CD8-positive, alpha-beta memory T cell (primary cell): ENCODE results near the gene BICC1. TPM values are rescaled to one million over a fixed set of nuclear protein-coding genes. Genes with fewer than 3 reads are reported as not detected.

Experiments used
- CTCF ChIA-PET: fragments of 350-600 bp; sonication (Branson Sonifier 250); formaldehyde crosslinking; loops from one replicate; lab custom pipeline; 2021; ENCODE audit warnings: antibody characterized with exemption; lab: Charles Lee
- POLR2A ChIA-PET: fragments of 350-600 bp; sonication (Branson Sonifier 250); formaldehyde crosslinking; loops from one replicate; lab custom pipeline; 2021; ENCODE audit warnings: antibody characterized with exemption; lab: Charles Lee
- DNase-seq, 5 donors: peaks; one replicate each; pipeline versions ENCODE4 v3.0.0 to v3.0.0-alpha.2; 2020 to 2022; ENCODE audit warnings: mixed read lengths in 1 of 5
- H3K27ac ChIP-seq: one replicate; pipeline ENCODE4 v1.7.0; 2013; ENCODE audit warnings: low read depth, mild to moderate bottlenecking, low read length, moderate library complexity
- H3K27me3 ChIP-seq: 2 replicates; pipeline ENCODE4 v1.7.0; 2013; ENCODE audit warnings: low read length, mild to moderate bottlenecking; ENCODE audit not compliant: insufficient read depth, poor library complexity, severe bottlenecking
- H3K36me3 ChIP-seq: 2 replicates; pipeline ENCODE4 v1.7.0; 2013; ENCODE audit warnings: mild to moderate bottlenecking, low read length, moderate library complexity; ENCODE audit not compliant: insufficient read depth
- H3K4me1 ChIP-seq: 2 replicates; pipeline ENCODE4 v1.7.0; 2013; ENCODE audit warnings: mild to moderate bottlenecking, low read length, moderate library complexity; ENCODE audit not compliant: insufficient read depth
- H3K4me3 ChIP-seq: 2 replicates; pipeline ENCODE4 v1.7.0; 2013; ENCODE audit warnings: mild to moderate bottlenecking, low read length
- H3K9me3 ChIP-seq: 2 replicates; pipeline ENCODE4 v1.7.0; 2013; ENCODE audit warnings: mild to moderate bottlenecking, low read length
- H3K27ac Mint-ChIP-seq, 8 donors: one replicate each; pipeline ENCODE4 v1.8.0; 2020 to 2021; ENCODE audit warnings: mixed read lengths in 8 of 8, mild to moderate bottlenecking in 6 of 8, inconsistent platforms in 3 of 8, moderate library complexity in 3 of 8
- H3K27me3 Mint-ChIP-seq, 2 donors: one replicate each; pipeline ENCODE4 v1.8.0; 2020 to 2021; ENCODE audit warnings: mixed read lengths in 2 of 2, mild to moderate bottlenecking in 1 of 2, moderate library complexity in 1 of 2
- H3K36me3 Mint-ChIP-seq, 3 donors: one replicate each; pipeline ENCODE4 v1.8.0; 2020 to 2021; ENCODE audit warnings: mixed read lengths in 3 of 3, inconsistent platforms in 1 of 3, mild to moderate bottlenecking in 1 of 3
- H3K4me1 Mint-ChIP-seq, 3 donors: one replicate each; pipeline ENCODE4 v1.8.0; 2020 to 2021; ENCODE audit warnings: mixed read lengths in 3 of 3, inconsistent platforms in 1 of 3, mild to moderate bottlenecking in 1 of 3
- H3K4me3 Mint-ChIP-seq, 7 donors: one replicate each; pipeline ENCODE4 v1.8.0; 2020 to 2021; ENCODE audit warnings: mixed read lengths in 7 of 7, mild to moderate bottlenecking in 6 of 7, moderate library complexity in 4 of 7, inconsistent platforms in 2 of 7
- H3K9me3 Mint-ChIP-seq, 5 donors: one replicate each; pipeline ENCODE4 v1.8.0; 2020 to 2022; ENCODE audit warnings: mixed read lengths in 5 of 5, mild to moderate bottlenecking in 3 of 5, moderate library complexity in 2 of 5, inconsistent platforms in 1 of 5
- polyA plus RNA-seq: library from polyadenylated mRNA; unstranded; fragments of 300-500 nt; fragmentation: Illumina TruSeq; gene quantifications from one replicate; pipeline ENCODE4 v1.2.3, GENCODE V29; 2021
- total RNA-seq, 2 experiments: library from RNA; stranded (reverse); gene quantifications; one replicate each; pipeline ENCODE4 v1.2.3, GENCODE V29; 2021

Gene BICC1
- total and polyA plus RNA-seq, 3 experiments from 2014 or later, result not detected

GRCh38 chr10:58651742-58652141 lies 139.1 kb downstream of the BICC1 start:
- no peaks in the 10 kb centered on the region for H3K9me3 Mint-ChIP-seq
- no peak overlapping the region for H3K27ac Mint-ChIP-seq
- POLR2A ChIA-PET, result no interaction called here
- no peaks in the 10 kb centered on the region for H3K27me3 ChIP-seq
- no peak overlapping the region for H3K27ac ChIP-seq
- H3K27me3 Mint-ChIP-seq, result no peaks in the 10 kb centered on the region
- H3K4me1 Mint-ChIP-seq, result no peaks in the 10 kb centered on the region
- no peak overlapping the region for H3K4me3 Mint-ChIP-seq
- CTCF ChIA-PET, result no interaction called here
- no peaks in the 10 kb centered on the region for H3K36me3 Mint-ChIP-seq
- no peaks in the 10 kb centered on the region for H3K9me3 ChIP-seq
- no peaks in the 10 kb centered on the region for H3K4me1 ChIP-seq
- DNase-seq, result no peak
- H3K4me3 ChIP-seq, result no peak overlapping the region
- no peaks in the 10 kb centered on the region for H3K36me3 ChIP-seq

GRCh38 chr10:58653139-58653538 lies 140.5 kb downstream of the BICC1 start:
- Histone ChIP-seq H3K9me3 (no peaks in the 10 kb centered on the region), H3K4me1 (no peaks in the 10 kb centered on the region), H3K4me3 (no peak overlapping the region), H3K36me3 (no peaks in the 10 kb centered on the region), H3K27ac (no peak overlapping the region), H3K27me3 (no peaks in the 10 kb centered on the region)
- CTCF ChIA-PET, result no interaction called here
- H3K27me3 Mint-ChIP-seq, result no peaks in the 10 kb centered on the region
- no peaks in the 10 kb centered on the region for H3K9me3 Mint-ChIP-seq
- POLR2A ChIA-PET, result no interaction called here
- H3K36me3 Mint-ChIP-seq, result no peaks in the 10 kb centered on the region
- no peak overlapping the region for H3K27ac Mint-ChIP-seq
- no peaks in the 10 kb centered on the region for H3K4me1 Mint-ChIP-seq
- no peak for DNase-seq
- H3K4me3 Mint-ChIP-seq, result no peak overlapping the region

- no peaks in the 10 kb centered on the region for H3K4me1 ChIP-seq
- no peak overlapping the region for H3K27ac ChIP-seq
- H3K4me3 Mint-ChIP-seq, result peak overlapping the region in 2 of 7 donors; percentile 36 to 54
- peaks cover 10 to 17% (median 16%) of the 10 kb centered on the region in 3 donors for H3K4me1 Mint-ChIP-seq
- ChIA-PET POLR2A (no interaction called here), CTCF (no interaction called here)
- H3K36me3 Mint-ChIP-seq, result peaks cover 0 to 15% (median 0%) of the 10 kb centered on the region in 3 donors
- H3K9me3 Mint-ChIP-seq, result peaks cover 2 to 20% (median 15%) of the 10 kb centered on the region in 5 donors
- peak overlapping the region in 2 of 8 donors; percentile 20 to 77 for H3K27ac Mint-ChIP-seq
- H3K9me3 ChIP-seq, result no peaks in the 10 kb centered on the region
- DNase-seq, result no peak
- no peaks in the 10 kb centered on the region for H3K27me3 Mint-ChIP-seq
- H3K27me3 ChIP-seq, result no peaks in the 10 kb centered on the region
- no peak overlapping the region for H3K4me3 ChIP-seq
- H3K36me3 ChIP-seq, result no peaks in the 10 kb centered on the region
These were observed 148.0 kb downstream of the BICC1 start for GRCh38 chr10:58660575-58661255.

- no peaks in the 10 kb centered on the region for H3K36me3 ChIP-seq
- H3K27me3 ChIP-seq, result no peaks in the 10 kb centered on the region
- Mint-ChIP-seq H3K27me3 (no peaks in the 10 kb centered on the region), H3K4me1 (peaks cover 16 to 23% (median 21%) of the 10 kb centered on the region in 3 donors), H3K4me3 (peak overlapping the region in 1 of 7 donors; percentile 54), H3K27ac (no peak overlapping the region), H3K36me3 (peaks cover 0 to 15% (median 0%) of the 10 kb centered on the region in 3 donors), H3K9me3 (peaks cover 2 to 20% (median 15%) of the 10 kb centered on the region in 5 donors)
- ChIA-PET POLR2A (no interaction called here), CTCF (no interaction called here)
- no peaks in the 10 kb centered on the region for H3K9me3 ChIP-seq
- no peak overlapping the region for H3K4me3 ChIP-seq
- DNase-seq, result no peak
- no peak overlapping the region for H3K27ac ChIP-seq
- no peaks in the 10 kb centered on the region for H3K4me1 ChIP-seq
These were observed 148.7 kb downstream of the BICC1 start for GRCh38 chr10:58661336-58661735.

- H3K4me3 ChIP-seq, result no peak overlapping the region
- H3K9me3 ChIP-seq, result no peaks in the 10 kb centered on the region
- H3K27ac ChIP-seq, result no peak overlapping the region
- CTCF ChIA-PET, result no interaction called here
- POLR2A ChIA-PET, result no interaction called here
- peaks cover 2 to 20% (median 15%) of the 10 kb centered on the region in 5 donors for H3K9me3 Mint-ChIP-seq
- no peaks in the 10 kb centered on the region for H3K4me1 ChIP-seq
- H3K27me3 ChIP-seq, result no peaks in the 10 kb centered on the region
- no peak for DNase-seq
- H3K27me3 Mint-ChIP-seq, result no peaks in the 10 kb centered on the region
- H3K4me3 Mint-ChIP-seq, result no peak overlapping the region
- H3K36me3 ChIP-seq, result no peaks in the 10 kb centered on the region
- peaks cover 0 to 15% (median 0%) of the 10 kb centered on the region in 3 donors for H3K36me3 Mint-ChIP-seq
- H3K27ac Mint-ChIP-seq, result no peak overlapping the region
- peaks cover 22 to 28% (median 26%) of the 10 kb centered on the region in 3 donors for H3K4me1 Mint-ChIP-seq
These were observed 149.2 kb downstream of the BICC1 start for GRCh38 chr10:58661902-58662301.

GRCh38 chr10:58662314-58662713 lies 149.6 kb downstream of the BICC1 start:
- Mint-ChIP-seq H3K27ac (no peak overlapping the region), H3K9me3 (peaks cover 2 to 20% (median 15%) of the 10 kb centered on the region in 5 donors), H3K4me1 (peaks cover 22 to 30% (median 27%) of the 10 kb centered on the region in 3 donors), H3K27me3 (no peaks in the 10 kb centered on the region), H3K36me3 (peaks cover 0 to 15% (median 0%) of the 10 kb centered on the region in 3 donors), H3K4me3 (no peak overlapping the region)
- no peaks in the 10 kb centered on the region for H3K4me1 ChIP-seq
- no peaks in the 10 kb centered on the region for H3K36me3 ChIP-seq
- H3K9me3 ChIP-seq, result no peaks in the 10 kb centered on the region
- ChIA-PET CTCF (no interaction called here), POLR2A (no interaction called here)
- H3K27ac ChIP-seq, result no peak overlapping the region
- no peak overlapping the region for H3K4me3 ChIP-seq
- no peaks in the 10 kb centered on the region for H3K27me3 ChIP-seq
- DNase-seq, result no peak

- Histone ChIP-seq H3K36me3 (no peaks in the 10 kb centered on the region), H3K4me3 (no peak overlapping the region), H3K27me3 (no peaks in the 10 kb centered on the region), H3K9me3 (no peaks in the 10 kb centered on the region), H3K27ac (no peak overlapping the region), H3K4me1 (no peaks in the 10 kb centered on the region)
- peaks cover 2 to 20% (median 15%) of the 10 kb centered on the region in 5 donors for H3K9me3 Mint-ChIP-seq
- peak overlapping the region in 2 of 8 donors; percentile 81 to 89 for H3K27ac Mint-ChIP-seq
- no peaks in the 10 kb centered on the region for H3K27me3 Mint-ChIP-seq
- no peak for DNase-seq
- ChIA-PET POLR2A (no interaction called here), CTCF (no interaction called here)
- peaks cover 0 to 15% (median 0%) of the 10 kb centered on the region in 3 donors for H3K36me3 Mint-ChIP-seq
- H3K4me1 Mint-ChIP-seq, result peaks cover 25 to 30% (median 27%) of the 10 kb centered on the region in 3 donors
- peak overlapping the region in 2 of 7 donors; percentile 38 to 72 for H3K4me3 Mint-ChIP-seq
These were observed 152.7 kb downstream of the BICC1 start for GRCh38 chr10:58665361-58665760.

GRCh38 chr10:58666024-58666423 lies 153.4 kb downstream of the BICC1 start:
- ChIA-PET CTCF (no interaction called here), POLR2A (no interaction called here)
- H3K4me1 Mint-ChIP-seq, result peaks cover 21 to 23% (median 21%) of the 10 kb centered on the region in 3 donors
- no peaks in the 10 kb centered on the region for H3K4me1 ChIP-seq
- no peak overlapping the region for H3K27ac ChIP-seq
- H3K27me3 ChIP-seq, result no peaks in the 10 kb centered on the region
- DNase-seq, result peak in 3 of 5 donors; percentile 6 to 45 (median 40)
- H3K4me3 ChIP-seq, result no peak overlapping the region
- H3K27me3 Mint-ChIP-seq, result no peaks in the 10 kb centered on the region
- peaks cover 0 to 15% (median 0%) of the 10 kb centered on the region in 3 donors for H3K36me3 Mint-ChIP-seq
- no peaks in the 10 kb centered on the region for H3K36me3 ChIP-seq
- H3K9me3 ChIP-seq, result no peaks in the 10 kb centered on the region
- peak overlapping the region; percentile 9 to 73 (median 31) for H3K4me3 Mint-ChIP-seq
- peaks cover 2 to 20% (median 15%) of the 10 kb centered on the region in 5 donors for H3K9me3 Mint-ChIP-seq
- H3K27ac Mint-ChIP-seq, result peak overlapping the region; percentile 6 to 90 (median 80)
